ENCODE data around the gene CFAP20DC. TPM values are rescaled to one million over a fixed set of nuclear protein-coding genes. Genes with fewer than 3 reads are reported as not detected.
"Not testable (repeated sequence)": the region's sequence is repeated elsewhere in the genome, so short reads cannot be mapped to it uniquely, and the experiment has no call there.

CFAP20DC gene
- total RNA-seq, 1 experiment from 2014 or later = 4.7 TPM

DNA sequence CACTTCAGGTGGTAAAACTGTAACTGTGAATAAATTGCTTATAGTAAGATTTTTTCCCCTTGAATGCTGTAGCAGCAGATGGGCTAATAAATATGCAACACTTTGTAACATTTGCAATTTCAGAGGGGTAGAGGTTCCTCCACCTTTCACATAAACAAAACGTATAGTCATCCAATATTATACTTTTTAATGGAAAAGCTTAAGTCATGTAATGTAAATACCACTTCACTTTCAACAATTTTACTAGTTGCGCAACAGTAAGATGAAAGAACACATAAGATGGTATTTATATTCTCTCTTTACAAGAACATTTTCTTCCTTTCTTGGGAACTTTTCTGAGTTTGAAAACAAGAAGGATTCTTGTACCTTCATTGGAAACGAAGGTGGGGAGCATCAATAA, 326.7 kb downstream of the CFAP20DC start:
- H3K4me3 ChIP-seq (ENCODE audit: insufficient read depth, low read depth, low read length) = no peak overlapping the region
- H3K27me3 ChIP-seq (ENCODE audit: control insufficient read depth, insufficient read depth, low read length) = no peaks in the 10 kb centered on the region
- DNase-seq = no peak
- H3K36me3 ChIP-seq (replicated peaks; ENCODE audit: control insufficient read depth, insufficient read depth, low read length) = no peaks in the 10 kb centered on the region

- no peak overlapping the region for H3K4me3 ChIP-seq (ENCODE audit: insufficient read depth, low read depth, low read length)
- H3K27me3 ChIP-seq (ENCODE audit: control insufficient read depth, insufficient read depth, low read length) = no peaks in the 10 kb centered on the region
- no peaks in the 10 kb centered on the region for H3K36me3 ChIP-seq (replicated peaks; ENCODE audit: control insufficient read depth, insufficient read depth, low read length)
- DNase-seq = no peak
Observed at GRCh38 chr3:58722561-58722960, 327.3 kb downstream of the CFAP20DC start.

DNA sequence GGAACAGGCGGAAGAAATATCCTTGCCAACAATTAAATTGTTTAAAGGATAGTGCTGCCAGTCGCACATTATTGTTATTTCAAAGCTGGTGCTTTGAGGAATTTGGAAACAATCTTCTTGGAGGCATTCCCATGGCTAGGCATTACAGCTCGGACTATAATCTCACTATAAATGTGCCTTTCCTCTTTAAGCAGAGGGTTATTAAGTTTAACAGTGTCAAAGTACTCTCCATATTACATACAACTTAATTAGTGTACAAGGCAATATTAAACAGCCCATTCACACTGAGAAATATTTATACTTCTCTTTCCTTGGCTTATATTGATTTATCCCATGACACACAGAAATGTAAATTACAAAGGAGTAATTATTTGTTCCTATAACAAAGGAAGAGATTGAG, 329.3 kb downstream of the CFAP20DC start:
- no peaks in the 10 kb centered on the region for H3K36me3 ChIP-seq (replicated peaks; ENCODE audit: control insufficient read depth, insufficient read depth, low read length)

GRCh38 chr3:58719684-58720083, 330.1 kb downstream of the CFAP20DC start:
- Histone ChIP-seq H3K27me3 (ENCODE audit: control insufficient read depth, insufficient read depth, low read length) (no peaks in the 10 kb centered on the region), H3K36me3 (replicated peaks; ENCODE audit: control insufficient read depth, insufficient read depth, low read length) (no peaks in the 10 kb centered on the region), H3K4me3 (ENCODE audit: insufficient read depth, low read depth, low read length) (no peak overlapping the region)
- no peak for DNase-seq

More for the DNA sequence above, 329.3 kb downstream of the CFAP20DC start:
- no peak for DNase-seq
- no peak overlapping the region for H3K4me3 ChIP-seq (ENCODE audit: insufficient read depth, low read depth, low read length)
- H3K27me3 ChIP-seq (ENCODE audit: control insufficient read depth, insufficient read depth, low read length) = no peaks in the 10 kb centered on the region

GRCh38 chr3:58713715-58714401, 336.0 kb downstream of the CFAP20DC start:
- Histone ChIP-seq H3K27me3 (ENCODE audit: control insufficient read depth, insufficient read depth, low read length) (no peaks in the 10 kb centered on the region), H3K36me3 (replicated peaks; ENCODE audit: control insufficient read depth, insufficient read depth, low read length) (no peaks in the 10 kb centered on the region), H3K4me3 (ENCODE audit: insufficient read depth, low read depth, low read length) (no peak overlapping the region)
- no peak for DNase-seq

GRCh38 chr3:58711871-58712270, 338.0 kb downstream of the CFAP20DC start:
- no peak for DNase-seq
- H3K27me3 ChIP-seq (ENCODE audit: control insufficient read depth, insufficient read depth, low read length) = no peaks in the 10 kb centered on the region
- H3K36me3 ChIP-seq (replicated peaks; ENCODE audit: control insufficient read depth, insufficient read depth, low read length) = no peaks in the 10 kb centered on the region
- H3K4me3 ChIP-seq (ENCODE audit: insufficient read depth, low read depth, low read length) = no peak overlapping the region

DNA sequence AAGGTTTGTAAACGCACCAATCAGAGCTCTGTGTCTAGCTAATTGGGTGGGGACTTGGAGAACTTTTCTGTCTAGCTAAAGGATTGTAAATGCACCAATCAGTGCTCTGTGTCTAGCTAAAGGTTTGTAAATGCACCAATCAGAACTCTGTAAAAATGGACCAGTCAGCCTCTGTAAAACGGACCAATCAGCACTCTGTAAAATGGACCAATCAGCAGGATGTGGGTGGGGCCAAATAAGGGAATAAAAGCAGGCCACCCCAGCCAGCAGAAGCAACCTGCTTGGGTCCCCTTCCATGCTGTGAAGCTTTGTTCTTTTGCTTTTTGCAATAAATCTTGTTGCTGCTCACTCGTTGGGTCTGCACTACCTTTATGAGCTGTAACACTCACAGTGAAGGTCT, 340.8 kb downstream of the CFAP20DC start:
- not testable (repeated sequence) for H3K27me3 ChIP-seq (ENCODE audit: control insufficient read depth, insufficient read depth, low read length); H3K36me3 ChIP-seq (replicated peaks; ENCODE audit: control insufficient read depth, insufficient read depth, low read length)

DNA sequence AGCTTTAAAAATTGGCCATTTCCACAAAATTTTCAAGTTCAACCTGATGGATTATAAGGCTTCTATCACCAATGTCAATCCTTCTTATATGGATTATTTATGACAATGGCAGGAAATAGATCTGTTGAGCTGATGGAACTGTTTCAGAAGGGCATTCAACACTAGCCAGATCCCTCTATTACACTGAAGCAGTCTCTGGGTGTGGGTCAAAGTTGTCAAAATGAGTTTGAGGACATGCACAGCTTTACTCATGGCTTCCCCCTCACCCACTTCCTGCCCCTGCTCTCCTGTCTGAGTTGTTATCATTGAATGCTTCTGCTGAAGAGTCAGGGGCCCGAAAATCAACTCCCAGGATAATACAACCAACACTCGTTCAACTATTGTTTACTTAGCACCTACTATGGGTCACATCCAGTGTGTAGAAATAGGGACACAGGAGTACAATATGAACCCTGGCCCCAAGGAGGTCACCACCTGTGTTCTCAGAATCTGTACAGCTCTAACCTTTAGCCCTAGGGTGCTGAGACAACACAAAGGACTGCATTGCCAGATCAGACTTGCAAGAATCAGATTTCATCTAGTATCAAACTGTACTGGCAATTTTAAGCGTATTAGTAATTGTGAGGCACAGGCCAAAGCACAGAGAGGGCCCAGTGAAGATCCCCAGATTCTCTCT, 341.6 kb downstream of the CFAP20DC start:
- Histone ChIP-seq H3K4me3 (ENCODE audit: insufficient read depth, low read depth, low read length) (no peak overlapping the region), H3K36me3 (replicated peaks; ENCODE audit: control insufficient read depth, insufficient read depth, low read length) (no peaks in the 10 kb centered on the region), H3K27me3 (ENCODE audit: control insufficient read depth, insufficient read depth, low read length) (no peaks in the 10 kb centered on the region)
- no peak for DNase-seq

More for the DNA sequence above, 340.8 kb downstream of the CFAP20DC start:
- not testable (repeated sequence) for DNase-seq; H3K4me3 ChIP-seq (ENCODE audit: insufficient read depth, low read depth, low read length)

DNA sequence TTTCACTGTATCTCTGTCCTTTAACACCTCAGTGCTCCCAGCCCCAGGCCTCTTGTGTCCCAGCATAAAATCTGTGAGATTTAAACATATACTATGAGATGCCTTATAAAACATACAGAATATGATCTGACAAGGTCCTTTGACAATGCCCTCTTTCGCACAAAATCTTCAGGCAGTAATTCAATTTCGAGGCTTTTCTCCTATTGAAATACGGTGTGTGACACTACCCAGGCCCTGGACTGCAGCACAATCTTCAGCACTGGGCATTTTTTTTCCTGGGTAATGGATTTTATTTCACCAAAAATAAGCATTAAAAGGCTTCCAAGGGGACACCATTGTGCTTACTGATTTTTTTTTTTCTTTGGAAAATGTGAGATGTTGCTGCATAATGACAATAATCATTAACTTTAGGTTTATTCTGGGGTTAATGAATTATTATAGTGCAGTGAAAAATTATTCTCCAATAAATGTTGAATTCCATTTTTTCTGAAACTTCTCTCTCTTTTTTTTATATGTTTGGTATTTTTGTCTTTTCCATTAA, 342.4 kb downstream of the CFAP20DC start:
- Histone ChIP-seq H3K36me3 (replicated peaks; ENCODE audit: control insufficient read depth, insufficient read depth, low read length) (no peaks in the 10 kb centered on the region), H3K27me3 (ENCODE audit: control insufficient read depth, insufficient read depth, low read length) (no peaks in the 10 kb centered on the region), H3K4me3 (ENCODE audit: insufficient read depth, low read depth, low read length) (no peak overlapping the region)
- DNase-seq = no peak

DNA sequence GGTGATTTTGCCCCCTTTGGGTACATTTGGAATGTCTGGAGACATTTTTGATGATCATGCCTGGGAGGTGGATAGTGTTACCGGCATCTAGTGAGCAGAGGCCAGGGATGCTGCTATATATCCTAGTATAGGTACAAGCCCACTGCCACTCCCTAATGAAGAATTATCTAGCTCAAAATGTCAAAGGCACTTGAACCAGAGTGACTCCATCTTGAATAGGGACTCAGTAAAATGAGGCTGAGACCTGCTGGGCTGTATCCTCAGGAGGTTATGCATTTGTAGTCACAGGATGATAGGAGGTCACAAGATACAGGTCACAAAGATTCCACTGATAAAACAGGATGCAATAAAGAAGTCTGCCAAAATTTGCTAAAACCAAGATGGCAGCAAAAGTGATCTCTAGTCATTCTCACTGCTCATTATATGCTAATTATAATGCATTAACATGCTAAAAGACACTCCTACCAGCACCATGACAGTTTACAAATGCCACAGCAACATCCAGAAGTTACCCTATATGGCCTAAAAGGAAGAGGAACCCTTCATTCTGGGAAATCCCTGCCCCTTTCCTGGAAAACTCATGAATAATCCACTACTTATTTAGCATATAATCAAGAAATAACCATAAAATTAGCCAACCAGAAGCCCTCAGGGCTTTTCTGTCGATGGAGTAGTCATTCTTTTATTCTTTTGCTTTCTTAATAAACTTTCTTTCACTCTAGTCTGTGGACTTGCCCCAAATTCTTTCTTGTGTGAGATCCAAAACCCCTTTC, 343.2 kb downstream of the CFAP20DC start:
- H3K4me3 ChIP-seq (ENCODE audit: insufficient read depth, low read depth, low read length) = no peak overlapping the region
- H3K27me3 ChIP-seq (ENCODE audit: control insufficient read depth, insufficient read depth, low read length) = no peaks in the 10 kb centered on the region
- no peaks in the 10 kb centered on the region for H3K36me3 ChIP-seq (replicated peaks; ENCODE audit: control insufficient read depth, insufficient read depth, low read length)
- no peak for DNase-seq

GRCh38 chr3:58704745-58705144, 345.1 kb downstream of the CFAP20DC start:
- no peaks in the 10 kb centered on the region for H3K36me3 ChIP-seq (replicated peaks; ENCODE audit: control insufficient read depth, insufficient read depth, low read length)
- no peaks in the 10 kb centered on the region for H3K27me3 ChIP-seq (ENCODE audit: control insufficient read depth, insufficient read depth, low read length)
- DNase-seq = no peak
- H3K4me3 ChIP-seq (ENCODE audit: insufficient read depth, low read depth, low read length) = no peak overlapping the region

DNA sequence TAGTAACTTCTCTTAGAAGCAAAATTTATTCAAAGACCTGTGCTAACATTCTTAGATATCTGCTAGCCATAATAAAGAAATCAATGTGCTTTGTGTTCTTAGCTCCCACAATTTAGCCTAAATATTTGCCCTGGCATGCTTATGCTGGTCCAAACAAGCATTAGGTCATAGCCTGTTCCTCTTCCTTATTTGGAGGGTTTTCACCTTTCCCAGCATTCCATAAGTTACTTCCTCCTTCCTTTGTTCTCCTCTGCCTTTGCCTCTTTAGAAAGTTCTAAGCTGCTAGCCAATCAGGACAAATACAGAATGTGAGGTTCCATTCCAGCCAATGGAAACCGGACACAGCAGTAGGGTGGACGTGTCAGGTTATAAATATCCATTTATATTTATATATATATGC, 345.5 kb downstream of the CFAP20DC start:
- H3K36me3 ChIP-seq (replicated peaks; ENCODE audit: control insufficient read depth, insufficient read depth, low read length); H3K4me3 ChIP-seq (ENCODE audit: insufficient read depth, low read depth, low read length); H3K27me3 ChIP-seq (ENCODE audit: control insufficient read depth, insufficient read depth, low read length); DNase-seq: not testable (repeated sequence)

DNA sequence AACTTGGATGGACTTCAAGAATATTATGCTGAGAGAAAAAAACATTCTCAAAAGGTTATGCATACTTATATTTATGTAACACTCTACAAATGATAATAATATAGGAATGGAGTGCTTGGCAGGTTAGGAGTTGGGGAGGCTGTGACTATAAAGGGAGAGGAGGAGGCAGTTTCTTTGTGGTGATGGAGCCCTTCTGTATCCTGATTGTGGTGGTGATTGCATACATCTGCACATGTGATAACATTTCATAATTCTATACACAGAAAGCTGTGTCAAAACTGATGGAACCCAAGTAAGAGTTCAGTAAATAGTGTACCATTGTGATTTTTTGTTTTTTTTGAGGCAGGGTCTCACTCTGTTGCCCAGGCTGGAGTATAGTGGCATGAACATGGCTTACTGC, 351.6 kb downstream of the CFAP20DC start:
- no peak for DNase-seq
- no peaks in the 10 kb centered on the region for H3K36me3 ChIP-seq (replicated peaks; ENCODE audit: control insufficient read depth, insufficient read depth, low read length)
- no peaks in the 10 kb centered on the region for H3K27me3 ChIP-seq (ENCODE audit: control insufficient read depth, insufficient read depth, low read length)
- no peak overlapping the region for H3K4me3 ChIP-seq (ENCODE audit: insufficient read depth, low read depth, low read length)

GRCh38 chr3:58697561-58697960, 352.3 kb downstream of the CFAP20DC start:
- Histone ChIP-seq H3K36me3 (replicated peaks; ENCODE audit: control insufficient read depth, insufficient read depth, low read length) (no peaks in the 10 kb centered on the region), H3K27me3 (ENCODE audit: control insufficient read depth, insufficient read depth, low read length) (no peaks in the 10 kb centered on the region), H3K4me3 (ENCODE audit: insufficient read depth, low read depth, low read length) (no peak overlapping the region)
- no peak for DNase-seq

GRCh38 chr3:58696813-58697212, 353.0 kb downstream of the CFAP20DC start:
- not testable (repeated sequence) for H3K36me3 ChIP-seq (replicated peaks; ENCODE audit: control insufficient read depth, insufficient read depth, low read length); H3K27me3 ChIP-seq (ENCODE audit: control insufficient read depth, insufficient read depth, low read length); H3K4me3 ChIP-seq (ENCODE audit: insufficient read depth, low read depth, low read length); DNase-seq
